ENCODE results near the gene TIMP3.

Gene TIMP3

DNA sequence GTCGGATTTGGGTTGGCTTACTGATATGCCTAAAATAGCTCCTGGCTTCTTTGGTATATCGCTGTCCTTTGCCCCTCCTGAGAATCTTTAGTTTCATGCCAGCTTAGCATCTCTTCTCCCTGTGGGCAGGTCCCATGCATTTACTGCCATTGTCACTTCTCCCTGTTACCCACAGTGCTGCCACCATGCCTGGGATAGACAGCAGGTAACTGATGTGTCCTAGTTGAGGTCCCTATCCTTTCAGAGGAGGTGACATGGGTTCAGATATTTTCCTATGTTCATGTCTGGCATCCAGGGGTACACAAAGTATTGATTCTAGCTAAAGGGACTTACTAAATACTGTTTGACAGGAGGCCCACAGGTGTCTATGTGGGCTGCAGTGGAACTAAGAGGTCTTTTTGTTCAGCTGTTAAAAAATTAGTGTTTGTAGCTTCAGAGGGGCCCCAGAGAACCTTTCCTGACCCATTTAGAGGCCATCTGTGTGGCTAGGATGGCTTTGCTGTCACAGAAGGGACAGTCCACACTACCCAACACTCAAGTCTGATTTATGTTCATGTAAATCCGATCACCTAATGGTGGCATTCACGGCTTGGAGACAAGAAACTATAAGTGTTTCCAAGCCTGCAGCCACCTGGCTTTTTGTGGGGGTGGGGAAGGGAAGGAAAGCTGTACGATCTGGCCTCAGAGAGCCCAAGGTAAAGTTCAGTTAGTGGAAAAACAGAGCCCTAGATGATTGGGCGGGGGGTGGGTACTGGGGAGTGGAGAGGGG, 8.5 kb downstream of the TIMP3 start:
- no peak for DNase-seq

DNA sequence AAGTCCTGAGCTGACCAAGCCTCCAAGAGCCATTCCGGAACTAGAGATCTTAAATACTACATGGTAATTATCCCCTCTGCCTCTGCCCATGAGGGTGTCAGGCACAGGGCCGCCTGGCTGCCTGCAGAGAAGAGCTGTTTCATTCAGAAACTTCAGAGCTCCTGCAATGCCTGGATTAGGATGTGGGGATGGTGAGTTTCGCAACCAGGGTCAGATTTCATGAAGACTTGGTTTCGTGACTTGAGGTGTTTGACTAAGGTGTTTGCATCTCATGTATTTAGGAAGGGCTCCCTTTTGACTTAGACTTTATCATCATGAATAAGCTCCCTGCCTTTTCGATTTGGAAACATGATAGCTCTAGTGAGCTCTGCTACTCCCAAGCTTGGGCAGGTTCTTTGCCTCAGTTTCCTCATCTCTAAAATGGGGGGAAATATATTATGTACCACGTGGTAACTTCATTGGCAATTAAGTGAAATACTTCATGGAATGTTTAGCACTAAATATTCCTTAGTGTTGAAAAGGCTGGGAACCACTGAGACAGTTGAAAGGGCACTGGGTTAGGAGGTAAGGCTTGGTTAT, 9.1 kb downstream of the TIMP3 start:
- peak; percentile 69 for DNase-seq

DNA sequence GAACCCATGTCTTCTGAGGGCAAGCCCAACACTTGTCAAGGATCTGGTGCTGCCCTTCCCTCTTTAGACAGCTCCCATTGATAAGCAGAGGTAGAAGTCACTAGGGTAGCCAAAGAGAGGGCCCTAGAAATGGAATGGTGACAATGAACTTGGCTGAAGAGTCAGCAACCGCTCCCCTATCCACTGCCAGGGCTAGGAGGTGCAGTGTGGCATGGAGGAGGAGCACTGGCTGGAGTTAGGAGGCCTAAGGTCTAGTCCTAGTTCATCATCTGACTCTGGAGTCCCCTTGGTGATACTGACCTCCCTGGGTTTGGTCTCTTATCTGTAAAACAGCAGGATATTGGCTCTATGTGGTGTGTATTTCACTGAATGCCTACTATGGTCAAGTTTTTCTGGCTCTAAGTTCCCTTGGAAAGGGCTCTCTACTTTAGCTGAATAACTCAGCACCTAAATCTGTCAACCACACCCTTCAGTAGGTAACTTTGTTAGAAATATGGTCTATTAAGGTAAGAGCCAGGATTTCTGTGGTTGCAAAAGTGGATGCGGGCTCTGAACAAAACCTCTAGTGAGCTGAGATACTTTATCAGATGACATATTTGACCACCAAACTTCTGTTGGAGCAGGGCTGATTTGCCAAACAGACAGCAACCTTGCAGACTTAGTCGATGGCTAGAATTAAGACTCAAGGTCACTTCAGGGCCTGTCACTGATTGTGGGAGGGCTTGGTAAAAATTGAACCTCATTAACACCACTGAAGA, 10.5 kb downstream of the TIMP3 start:
- DNase-seq: no peak

DNA sequence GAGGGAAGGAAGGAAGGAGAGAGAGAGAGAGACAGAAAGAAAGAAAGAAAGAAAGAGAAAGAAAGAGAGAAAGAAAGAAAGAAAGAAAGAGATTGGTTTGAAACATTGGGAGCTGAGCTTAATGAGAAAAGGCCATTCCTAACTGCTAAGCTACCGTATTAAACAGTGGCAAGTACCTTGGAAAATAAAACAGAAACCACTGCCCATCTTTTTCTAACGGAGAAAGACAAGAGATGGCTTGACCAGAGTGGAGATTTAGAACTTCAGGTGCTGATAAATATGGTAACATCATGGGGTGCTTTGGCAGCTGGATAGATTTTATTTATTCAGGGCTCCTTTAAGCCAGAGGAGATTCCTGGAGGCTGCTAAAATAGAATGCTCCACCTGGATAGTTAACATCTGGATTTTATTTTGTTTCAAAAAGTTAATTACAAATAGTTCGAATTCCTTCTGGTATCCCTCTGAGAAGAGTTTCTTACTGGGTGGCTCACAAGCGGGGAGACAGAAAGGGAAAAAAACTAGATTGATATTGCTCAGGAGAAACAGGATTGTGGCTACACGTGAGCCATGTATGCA, 12.9 kb downstream of the TIMP3 start:
- no peak for DNase-seq

DNA sequence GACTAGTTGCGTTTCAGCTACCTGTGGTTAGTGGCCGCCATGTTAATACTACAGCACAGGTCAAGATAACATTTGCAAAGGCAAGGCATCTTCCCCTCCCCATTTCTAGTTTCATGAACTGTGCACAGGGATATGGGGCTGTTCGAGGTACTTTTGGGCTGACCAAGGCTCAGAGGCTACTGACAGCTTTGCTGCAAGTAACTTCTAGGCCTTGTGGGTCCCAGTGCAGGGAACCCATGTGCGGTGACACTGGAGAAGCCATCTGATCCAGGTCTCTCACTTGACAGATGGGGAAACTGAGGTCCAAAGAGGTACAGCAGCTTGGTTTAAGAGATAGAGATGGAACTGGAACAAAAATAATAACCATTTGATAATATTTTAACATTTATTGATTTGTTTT, 13.6 kb downstream of the TIMP3 start:
- no peak for DNase-seq

DNA sequence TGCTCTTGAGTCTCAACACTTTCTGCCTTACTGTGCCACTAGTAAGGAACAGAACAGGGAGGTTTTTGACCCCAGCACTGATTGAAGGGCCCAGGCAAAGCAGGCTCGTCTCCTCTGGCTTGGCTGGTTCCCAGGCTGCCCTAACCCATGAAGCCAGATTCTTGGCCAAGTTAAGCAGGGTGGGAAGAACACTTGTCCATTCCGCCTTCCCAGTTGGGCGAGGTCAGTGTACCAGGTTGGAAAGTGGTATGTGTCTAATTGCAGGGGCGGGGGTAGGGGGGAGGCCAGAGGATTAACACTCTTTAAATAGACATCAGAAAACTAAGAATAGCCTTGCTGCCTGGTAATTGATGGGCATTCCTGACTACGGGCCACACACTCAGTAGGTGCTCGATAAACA, 14.4 kb downstream of the TIMP3 start:
- DNase-seq: no peak

DNA sequence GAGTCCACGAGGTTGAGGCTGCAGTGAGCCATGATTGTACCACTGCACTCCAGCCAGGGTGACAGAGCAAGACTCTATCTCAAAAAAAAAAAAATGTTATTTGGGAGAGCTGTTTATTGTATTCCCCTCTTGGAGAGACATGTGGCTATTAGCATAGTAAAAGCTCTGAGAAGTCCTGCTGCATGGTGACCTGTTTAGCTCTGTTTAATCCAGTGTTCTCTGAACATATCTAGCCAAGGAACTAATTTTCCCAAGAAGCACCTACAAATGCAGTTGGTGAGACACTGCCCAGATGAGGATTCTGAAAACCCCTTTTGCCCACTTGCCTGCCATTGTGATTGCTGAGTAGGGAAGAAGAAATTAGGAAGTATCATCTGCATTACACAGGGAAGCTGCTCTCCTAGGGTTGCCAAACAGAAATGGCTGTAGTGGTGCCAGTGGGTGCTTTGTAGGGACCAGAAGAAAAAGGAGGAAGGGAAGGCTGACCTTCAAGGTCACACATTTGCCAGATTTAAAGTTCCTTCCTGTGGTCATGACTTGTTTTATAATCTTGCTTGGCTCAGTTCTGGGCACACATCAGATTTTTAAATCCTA, 15.7 kb downstream of the TIMP3 start:
- no peak for DNase-seq

DNA sequence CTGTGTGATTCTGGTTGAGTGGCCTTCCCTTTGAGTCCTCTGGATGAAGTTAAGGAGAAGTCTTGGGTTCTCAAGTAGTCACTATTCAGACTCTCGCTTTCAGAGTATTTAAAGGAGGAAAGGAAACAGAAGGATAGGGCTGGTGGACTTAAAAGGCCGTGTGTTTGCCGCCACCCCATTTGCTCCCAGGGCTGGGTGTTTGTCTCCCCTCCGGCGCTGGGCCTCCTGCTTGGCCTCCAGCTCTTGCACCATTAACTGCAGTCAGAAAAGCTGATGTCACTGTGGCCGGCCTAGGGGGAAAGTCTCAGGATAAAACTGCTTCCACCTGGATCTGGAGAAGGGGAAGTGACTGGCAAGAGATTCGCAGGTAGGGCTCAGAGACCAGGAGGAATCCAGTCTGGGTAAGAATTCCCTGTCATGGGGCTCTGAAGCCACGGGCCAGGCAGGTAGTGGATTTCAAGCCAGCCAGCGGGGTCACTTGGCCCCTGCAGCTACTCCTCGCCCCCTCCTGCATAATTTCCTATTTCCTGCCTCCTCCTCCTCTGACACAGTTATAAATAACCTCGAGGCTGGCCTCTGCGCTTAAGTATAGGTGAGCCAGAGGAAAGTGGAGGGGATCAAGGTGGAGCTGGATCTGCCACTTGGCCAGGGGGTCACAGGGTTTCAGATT, 17.1 kb downstream of the TIMP3 start:
- no peak for DNase-seq

DNA sequence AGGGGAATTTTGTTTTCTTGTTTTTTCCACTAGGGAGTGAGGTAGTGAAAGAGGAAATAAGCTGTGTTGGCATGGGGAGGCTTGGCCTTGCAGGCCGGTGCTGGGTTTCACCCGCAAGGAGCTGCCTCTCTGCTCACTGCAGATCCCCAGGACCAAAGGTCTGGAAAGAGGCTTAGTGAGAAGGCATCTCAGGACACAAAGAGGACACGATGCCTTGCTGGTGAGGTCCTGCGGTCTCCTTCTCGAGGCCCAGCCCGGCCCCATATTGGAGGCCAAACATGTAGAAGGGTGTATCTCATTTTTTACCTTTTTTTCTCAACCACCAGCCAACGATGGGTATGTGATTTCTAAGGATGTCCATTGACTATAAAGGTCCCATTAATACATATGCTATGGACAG, 17.6 kb downstream of the TIMP3 start:
- no peak for DNase-seq

DNA sequence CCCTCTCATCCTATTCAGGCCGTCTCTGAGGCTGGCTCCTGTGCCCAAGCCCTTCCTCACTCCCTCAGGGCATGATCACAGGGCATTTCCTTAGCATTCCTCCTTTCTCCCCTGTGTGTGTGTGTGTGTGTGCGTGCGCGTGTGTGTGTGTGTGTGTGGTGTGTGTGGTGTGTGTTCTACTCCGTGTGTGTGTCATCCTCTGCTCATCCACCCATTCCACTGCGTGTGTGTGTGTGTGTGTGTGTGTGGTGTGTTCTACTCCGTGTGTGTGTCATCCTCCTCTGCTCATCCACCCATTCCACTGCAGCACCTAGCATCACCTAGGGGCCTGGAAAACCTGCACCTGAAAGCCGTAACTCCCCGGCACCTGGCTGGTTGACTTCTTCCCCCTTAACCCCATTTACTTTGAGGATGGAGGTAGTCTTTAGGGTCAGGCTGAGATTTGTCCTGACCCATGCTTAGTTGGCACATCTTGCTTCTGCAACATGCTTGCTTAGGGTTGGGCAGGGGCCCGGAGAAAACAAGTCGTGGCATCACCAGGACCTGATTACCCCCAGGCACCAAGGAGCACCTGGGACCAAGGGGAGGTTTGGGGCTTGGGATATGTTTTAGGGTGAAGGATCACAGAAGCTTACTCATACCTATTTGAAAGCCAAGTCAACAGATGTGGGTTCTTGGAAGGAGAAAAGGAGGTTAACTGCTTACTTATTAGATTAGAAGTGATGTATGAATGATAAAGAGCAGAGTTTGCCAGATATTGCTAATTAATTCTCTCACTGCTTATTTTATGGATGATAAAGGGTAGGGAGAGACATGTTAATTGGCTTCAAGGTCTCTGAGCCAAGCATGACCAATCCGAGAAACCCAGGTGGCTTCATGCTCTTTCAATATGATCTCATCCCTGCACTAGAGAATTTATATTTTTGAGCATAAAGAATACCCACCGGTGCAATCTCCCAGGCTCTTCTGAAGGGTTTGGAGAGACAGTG, 18.9 kb downstream of the TIMP3 start:
- no peak for DNase-seq

DNA sequence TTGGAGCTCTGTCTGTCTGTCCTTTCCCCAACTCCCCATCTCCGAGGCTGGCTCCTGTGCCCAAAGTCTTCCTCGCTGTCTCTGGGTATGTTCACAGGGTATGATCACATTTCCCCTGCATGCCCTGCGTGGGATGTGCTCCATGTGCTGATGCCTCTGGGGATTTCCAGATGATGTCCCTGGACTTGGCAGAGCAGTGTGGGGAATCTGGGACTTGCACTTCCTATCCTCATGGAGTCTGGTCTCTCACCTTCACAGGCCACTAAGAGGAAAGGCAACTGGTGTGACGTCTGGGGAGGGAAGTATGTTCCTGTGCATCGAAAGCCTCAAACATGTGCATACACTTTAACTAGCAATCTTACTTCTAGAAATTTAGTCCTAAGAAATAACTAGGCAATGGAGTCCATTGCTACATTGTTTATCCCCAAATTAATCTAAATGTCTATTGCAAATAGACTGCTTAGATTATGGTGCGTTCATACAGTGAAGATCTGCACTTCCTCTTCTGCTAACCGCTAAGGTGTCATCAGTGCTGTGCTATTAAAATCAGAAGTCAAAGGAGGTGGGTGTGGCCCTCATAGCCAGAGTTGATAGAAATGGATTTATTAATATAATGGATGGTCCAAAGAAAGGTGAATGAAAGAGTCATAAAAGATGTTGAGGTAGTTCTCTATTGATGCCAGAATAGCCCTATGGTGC, 20.8 kb downstream of the TIMP3 start:
- no peak for DNase-seq

DNA sequence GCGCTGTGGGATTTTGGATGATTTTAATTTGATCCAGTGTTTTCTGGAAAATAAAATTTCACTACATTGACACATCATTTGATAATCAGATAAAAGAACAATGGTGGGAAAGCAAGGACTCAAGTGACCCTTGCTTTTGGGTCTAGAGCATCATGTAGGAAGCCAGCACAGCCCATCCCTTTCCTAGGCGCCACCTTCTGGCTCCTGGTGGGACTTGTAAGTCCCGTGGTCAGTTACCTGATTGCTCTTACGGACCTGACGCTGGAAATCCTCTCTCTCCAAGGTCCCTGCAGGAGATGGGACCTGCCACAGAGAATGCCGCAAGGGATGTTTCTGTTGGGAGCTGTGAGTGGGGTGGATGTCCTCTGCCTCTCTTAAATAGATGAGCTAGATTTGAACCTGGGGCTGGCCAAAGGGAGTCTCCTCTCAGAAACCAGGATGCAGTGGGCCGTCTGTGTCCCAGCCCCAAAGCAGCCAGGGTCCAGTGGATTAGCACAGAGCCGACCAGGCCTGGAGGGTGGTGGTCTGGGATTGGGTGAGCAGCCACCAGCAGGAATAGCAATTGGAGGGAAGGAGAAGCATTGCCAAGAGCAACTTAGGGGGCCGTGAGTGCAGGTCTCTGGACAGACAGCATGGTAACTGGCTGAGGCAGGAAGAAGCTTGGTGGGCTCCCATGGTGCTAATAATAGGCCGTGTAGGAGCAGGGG, 21.7 kb downstream of the TIMP3 start:
- DNase-seq: peak; percentile 82

DNA sequence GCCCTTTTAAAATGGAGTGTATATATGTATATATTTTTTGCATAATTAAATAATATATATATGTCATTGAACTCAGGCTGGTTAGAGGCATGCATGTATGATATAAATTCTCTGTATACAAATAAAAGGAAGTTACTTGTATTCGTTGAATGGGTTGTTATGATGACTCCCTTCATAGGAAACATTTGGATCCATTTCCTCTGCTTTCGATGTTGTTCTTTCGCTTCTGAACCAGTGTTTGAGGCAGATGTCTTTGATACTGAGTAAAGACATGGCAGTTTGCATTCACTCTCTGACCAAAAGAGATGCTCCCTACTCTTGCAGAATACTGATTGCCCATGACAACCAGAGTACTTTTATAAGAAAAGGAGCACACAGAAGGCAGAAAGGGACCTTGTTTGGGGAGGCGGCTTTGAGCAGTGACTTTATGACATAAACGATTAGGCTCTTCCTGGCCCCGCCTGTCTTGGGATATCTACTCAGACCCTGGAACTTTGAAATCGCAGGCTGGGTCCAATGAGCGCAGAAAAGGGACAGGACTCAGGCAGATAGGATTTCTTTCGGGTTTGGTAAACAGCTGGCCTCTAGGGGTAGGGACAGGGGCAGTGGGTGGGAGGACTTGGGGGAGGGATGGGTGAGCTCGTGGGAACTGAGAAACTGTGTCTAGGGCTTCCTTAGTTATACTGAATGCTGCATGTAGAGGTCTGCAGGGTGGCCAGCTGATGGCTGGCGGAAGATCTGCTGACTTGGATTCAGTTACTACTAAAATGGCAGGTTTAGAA, 23.2 kb downstream of the TIMP3 start:
- DNase-seq: no peak

DNA sequence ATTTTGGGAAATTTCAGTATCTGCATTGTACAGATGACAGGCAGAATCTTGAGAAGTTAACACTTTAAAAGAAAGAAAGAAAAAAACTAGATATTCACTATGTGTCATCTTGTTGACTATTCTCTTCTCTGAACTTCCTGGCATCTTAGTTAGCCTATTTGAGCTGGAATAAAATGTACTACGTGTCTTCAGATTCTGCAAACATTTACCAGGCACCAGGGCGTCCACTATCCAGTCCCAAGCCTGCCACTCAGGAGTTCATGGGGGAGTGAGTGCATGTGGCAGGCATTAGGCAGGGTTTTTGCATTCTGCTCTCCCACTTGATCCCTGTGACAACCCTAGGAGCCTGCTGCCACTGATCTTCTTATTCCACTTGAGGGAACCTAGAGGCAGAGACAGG, 25.0 kb downstream of the TIMP3 start:
- no peak for DNase-seq

DNA sequence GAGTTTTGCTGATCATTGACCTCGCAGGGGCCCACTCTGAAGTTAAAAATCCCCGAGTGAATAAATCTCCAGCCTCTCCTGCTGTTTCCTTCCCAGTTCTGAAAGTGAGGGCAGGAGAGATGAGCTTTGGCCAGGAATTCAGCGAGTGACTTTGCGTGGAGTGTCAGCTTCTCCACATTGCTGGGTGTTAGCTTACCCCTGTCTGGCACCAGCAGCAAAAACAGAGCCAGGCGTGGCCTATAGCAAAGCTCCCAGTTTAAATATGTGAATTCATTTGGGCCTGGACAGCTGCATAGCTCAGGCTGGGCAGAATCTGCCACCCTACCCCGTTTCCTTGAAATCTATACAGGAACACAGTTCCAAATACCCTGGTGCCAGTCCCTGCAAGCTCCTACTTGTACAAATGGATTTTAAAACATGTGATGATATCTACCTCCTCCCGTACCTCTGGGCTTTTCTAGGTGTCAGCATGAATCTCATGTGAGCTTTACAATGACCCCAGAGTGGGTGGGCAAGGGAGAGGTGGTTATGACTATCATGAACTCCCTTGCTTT, 25.6 kb downstream of the TIMP3 start:
- DNase-seq: no peak

DNA sequence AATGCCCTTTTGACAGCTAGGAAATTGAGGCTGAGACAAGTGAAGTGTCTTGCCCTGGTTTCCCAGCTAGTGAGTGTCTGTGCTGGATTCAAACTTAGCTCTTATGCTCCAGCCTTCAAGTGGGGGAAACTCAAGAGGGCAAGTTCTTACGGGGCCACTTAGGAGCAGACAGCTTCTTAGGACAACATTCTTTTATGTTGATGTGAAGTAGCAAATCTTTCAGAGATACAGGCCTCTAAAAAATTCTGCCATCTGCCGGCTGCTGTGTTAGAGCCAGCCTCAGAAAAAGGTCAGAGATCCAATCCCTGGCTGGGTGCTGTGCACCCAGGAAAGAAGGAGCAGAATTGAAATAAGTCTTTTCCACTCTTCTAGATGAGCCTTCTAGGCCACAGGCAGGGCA, 26.6 kb downstream of the TIMP3 start:
- DNase-seq: no peak

DNA sequence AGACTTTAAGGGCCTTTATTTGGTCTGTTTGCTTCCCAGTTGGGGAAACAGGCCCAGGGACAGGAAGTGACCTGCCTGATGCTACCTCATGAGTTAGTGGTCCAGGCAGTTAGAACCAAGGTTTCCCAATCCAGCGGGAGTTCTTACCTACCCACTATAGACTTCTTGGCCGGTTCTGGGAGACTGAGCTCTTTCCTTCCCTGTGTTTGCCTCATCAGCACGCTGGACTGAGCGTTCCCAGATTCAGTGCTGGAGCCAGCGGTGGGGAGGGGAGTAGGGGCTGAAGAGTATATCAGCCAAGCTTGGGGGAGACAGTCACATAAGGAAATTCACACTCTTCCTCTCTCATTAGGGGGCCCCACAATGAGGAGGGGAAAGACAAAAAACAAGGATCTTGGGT, 27.1 kb downstream of the TIMP3 start:
- DNase-seq: no peak

DNA sequence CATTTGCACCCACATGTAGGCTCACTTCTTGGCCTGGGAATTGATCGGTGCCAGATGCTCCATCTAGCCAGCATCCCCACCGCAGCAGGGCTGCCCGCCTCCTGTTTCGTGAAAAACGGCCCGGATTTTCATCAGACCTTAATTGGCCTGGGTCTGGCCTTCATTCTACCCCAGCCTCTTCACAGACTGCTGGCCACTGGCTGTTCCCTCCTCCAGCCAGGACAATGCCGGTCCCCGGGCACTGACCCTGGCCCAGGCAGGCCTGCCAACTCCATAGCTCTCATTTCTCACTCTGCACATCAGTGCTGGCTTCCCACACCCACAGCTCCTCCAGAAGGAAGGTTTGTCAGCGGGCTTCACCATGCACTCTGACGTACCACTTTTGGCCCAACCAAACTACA, 27.9 kb downstream of the TIMP3 start:
- no peak for DNase-seq

DNA sequence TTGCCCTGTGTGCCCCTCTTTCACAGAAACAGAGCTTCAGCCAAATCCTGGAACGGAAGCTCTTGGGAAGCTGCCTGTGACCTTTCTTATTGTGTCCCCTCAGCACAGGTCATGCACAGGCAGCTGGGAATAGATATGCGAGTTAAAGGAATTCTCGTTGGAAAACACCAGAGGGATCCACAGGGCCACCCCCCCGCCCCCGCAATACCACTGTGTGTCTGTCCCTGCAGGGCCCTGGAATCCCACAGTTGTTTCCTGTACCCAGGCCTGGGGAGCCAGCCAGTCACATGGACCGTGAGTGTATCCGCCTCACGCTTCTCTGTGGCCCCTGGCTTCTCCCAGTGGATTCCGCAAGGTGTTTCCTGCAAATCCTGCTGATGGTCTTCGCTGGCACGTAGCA, 29.0 kb downstream of the TIMP3 start:
- peak; percentile 73 for DNase-seq
